Heart left ventricle (tissue), 13 donors: ENCODE measurements around the gene SEMG2.

ENCODE experiments used
- CTCF ChIP-seq, 12 donors: fragments of 200-600 bp; sonication (generic) in 4 of 12; IDR thresholded peaks; one replicate each; pipeline versions ENCODE4 v1.5.0 to v1.8.0; 2018 to 2022; ENCODE audit warnings: antibody characterized with exemption in 12 of 12, mild to moderate bottlenecking in 5 of 12
- POLR2A ChIP-seq, 2 donors: fragments of 450-650 bp; IDR thresholded peaks; one replicate each; pipeline ENCODE4 v1.6.1; 2017; ENCODE audit warnings: antibody characterized with exemption in 2 of 2, mild to moderate bottlenecking in 2 of 2, moderate library complexity in 2 of 2
- donor health status: ischemic (EF 13 %, LVEDD 7.1; RV severe dilation, severe dysfunction).
- donor health status: DM: no; HTN: yes; CAD: no.
- donor health status: DM: no; HTN: no; CAD: no.
- donor health status: ischemic (EF 25% LVEDD 6.9; RV normal size, moderate dysfunction).
- donor health status: ischemic (EF 25% LVEDD 5.7; RV mildly dilated, moderate dysfunction).
- donor health status: ischemic (EF 35%, LVEDD 5.7; RV mildly dilated, moderate dysfunction).
- donor health status: nonischemic (EF 11% LVEDD 7.7; RV severe dilation, severe dysfunction).
- donor health status: DM: yes; HTN: yes; CAD: no.
- donor health status: PGD.
- donor health status: ischemic (EF 29% LVEDD 5.4; RV normal size, mild dysfunction).
- donor health status: nonischemic (EF 23%, LVEDD 6.1; RV moderate dilation, normal function).

GRCh38 chr20:45179166-45179565 is 42.0 kb upstream of the SEMG2 start:
- TF ChIP-seq CTCF (IDR thresholded peaks at IDR 0.05): no peak
- TF ChIP-seq POLR2A (IDR thresholded peaks at IDR 0.05): no peak
